H1 (cell line): ENCODE results near the gene LRRC3C. TPM values are rescaled to one million over a fixed set of nuclear protein-coding genes. Genes with fewer than 3 reads are reported as not detected.

Source experiments
- CTCF ChIA-PET: fragments of 300-600 bp; sonication (Branson Sonifier 250); formaldehyde crosslinking; loops from one replicate; lab custom pipeline; 2021; ENCODE audit not compliant: partially characterized antibody; lab: Charles Lee
- POLR2A ChIA-PET: fragments of 300-600 bp; sonication (Branson Sonifier 250); formaldehyde crosslinking; loops from one replicate; lab custom pipeline; 2021; ENCODE audit warnings: inconsistent platforms; ENCODE audit not compliant: partially characterized antibody; lab: Charles Lee
- DNase-seq, 2 experiments: peaks; one replicate each; pipeline versions ENCODE4 v3.0.0 to v3.0.0-alpha.2; 2010 to 2022; ENCODE audit warnings: low spot score in 2 of 2, low read depth in 1 of 2, mixed read lengths in 1 of 2
- FAIRE-seq: peaks from 2 replicates; lab custom pipeline; 2011; peaks lifted over from hg19 to GRCh38; lab: Jason Lieb, UNC
- H2AFZ ChIP-seq: 2 replicates; pipeline ENCODE4 v1.8.1; 2012; ENCODE audit warnings: low read length, inconsistent platforms
- H2AK5ac ChIP-seq: 2 replicates; pipeline ENCODE4 v1.6.1; 2013; ENCODE audit warnings: low read depth, low read length
- H2BK120ac ChIP-seq: replicated peaks from 2 replicates; pipeline ENCODE3; 2013; ENCODE audit warnings: low read depth, low read length, inconsistent platforms
- H2BK12ac ChIP-seq: 2 replicates; pipeline ENCODE4 v1.6.1; 2013; ENCODE audit warnings: low read depth, low read length
- H2BK15ac ChIP-seq: 2 replicates; pipeline ENCODE4 v1.6.1; 2013; ENCODE audit warnings: low read length
- H2BK20ac ChIP-seq: 2 replicates; pipeline ENCODE4 v1.6.1; 2013; ENCODE audit warnings: low read length
- H2BK5ac ChIP-seq: 2 replicates; pipeline ENCODE4 v1.6.1; 2013; ENCODE audit warnings: low read depth, low read length
- H3K14ac ChIP-seq: 2 replicates; pipeline ENCODE4 v1.6.1; 2013; ENCODE audit warnings: inconsistent platforms; ENCODE audit not compliant: insufficient read length
- H3K18ac ChIP-seq: 2 replicates; pipeline ENCODE4 v1.6.1; 2013; ENCODE audit warnings: low read length; ENCODE audit errors: extremely low read depth
- H3K23ac ChIP-seq: 2 replicates; pipeline ENCODE4 v1.6.1; 2013; ENCODE audit warnings: inconsistent platforms; ENCODE audit not compliant: insufficient read length
- H3K23me2 ChIP-seq: 2 replicates; pipeline ENCODE4 v1.6.1; 2013; ENCODE audit warnings: low read depth, low read length
- H3K27ac ChIP-seq: 2 replicates; pipeline ENCODE4 v1.6.1; 2011; ENCODE audit warnings: low read depth, low read length, inconsistent platforms
- H3K27me3 ChIP-seq, 4 experiments: replicated peaks in 1 of 4; 1 replicate in 1 of 4; 2 replicates in 3 of 4; pipeline versions ENCODE4 v1.6.1 to v1.8.1; 2011 to 2013; ENCODE audit warnings: low read length in 3 of 4, mild to moderate bottlenecking in 3 of 4, inconsistent platforms in 2 of 4, mixed read lengths in 2 of 4, moderate library complexity in 1 of 4; ENCODE audit not compliant: control insufficient read depth in 3 of 4, insufficient read depth in 3 of 4; ENCODE audit errors: extremely low read depth in 1 of 4
- H3K36me3 ChIP-seq, 4 experiments: 2 replicates each; pipeline versions ENCODE4 v1.6.1 to v1.8.1; 2011 to 2013; ENCODE audit warnings: mild to moderate bottlenecking in 4 of 4, low read length in 3 of 4, moderate library complexity in 2 of 4, control low read depth in 1 of 4, inconsistent platforms in 1 of 4; ENCODE audit not compliant: insufficient read depth in 4 of 4, control insufficient read depth in 2 of 4
- H3K4ac ChIP-seq: replicated peaks from 2 replicates; pipeline ENCODE3; 2013; ENCODE audit warnings: low read length, low read depth, mixed read lengths, inconsistent platforms; ENCODE audit not compliant: insufficient read length
- H3K4me1 ChIP-seq, 4 experiments: replicated peaks in 1 of 4; 1 replicate in 1 of 4; 2 replicates in 3 of 4; pipeline versions ENCODE4 v1.6.1 to v1.8.1; 2011 to 2013; ENCODE audit warnings: low read length in 3 of 4, inconsistent platforms in 2 of 4, mixed read lengths in 1 of 4; ENCODE audit not compliant: insufficient read depth in 4 of 4, control insufficient read depth in 3 of 4
- H3K4me2 ChIP-seq, 2 experiments: 2 replicates each; pipeline versions ENCODE4 v1.6.1 to v1.8.1; 2011 to 2013; ENCODE audit warnings: low read depth in 2 of 2, low read length in 2 of 2, control low read depth in 1 of 2, inconsistent platforms in 1 of 2, mild to moderate bottlenecking in 1 of 2; ENCODE audit not compliant: insufficient read depth in 1 of 2
- H3K4me3 ChIP-seq, 4 experiments: fragments of 200-600, 300-600 bp in 1 of 4; sonication (generic), shearing (Covaris generic), sonication (Bioruptor Twin) in 1 of 4; 2 replicates each; pipeline versions ENCODE4 v1.5.1 to v1.8.1; 2011 to 2016; ENCODE audit warnings: low read length in 4 of 4, low read depth in 3 of 4, control low read depth in 2 of 4, inconsistent platforms in 2 of 4, mild to moderate bottlenecking in 2 of 4, mixed read lengths in 1 of 4, moderate library complexity in 1 of 4; ENCODE audit not compliant: insufficient read depth in 2 of 4; ENCODE audit errors: extremely low read depth in 1 of 4
- H3K56ac ChIP-seq: replicated peaks from 2 replicates; pipeline ENCODE3; 2013; ENCODE audit warnings: low read depth, mild to moderate bottlenecking, mixed read lengths, low read length, inconsistent platforms; ENCODE audit not compliant: insufficient read length
- H3K79me1 ChIP-seq: 2 replicates; pipeline ENCODE4 v1.6.1; 2013; ENCODE audit warnings: low read depth, low read length, control low read depth
- H3K79me2 ChIP-seq, 2 experiments: 2 replicates each; pipeline versions ENCODE4 v1.6.1 to v1.8.1; 2012 to 2013; ENCODE audit warnings: low read length in 2 of 2, mild to moderate bottlenecking in 2 of 2, inconsistent platforms in 1 of 2; ENCODE audit not compliant: insufficient read depth in 2 of 2, control insufficient read depth in 1 of 2
- H3K9ac ChIP-seq, 4 experiments: replicated peaks in 1 of 4; 1 replicate in 1 of 4; 2 replicates in 3 of 4; pipeline versions ENCODE4 v1.6.1 to v1.8.1; 2011 to 2013; ENCODE audit warnings: low read depth in 3 of 4, low read length in 3 of 4, control low read depth in 2 of 4, mild to moderate bottlenecking in 2 of 4, moderate library complexity in 2 of 4, inconsistent platforms in 1 of 4; ENCODE audit errors: extremely low read depth in 1 of 4
- H3K9me3 ChIP-seq, 2 experiments: 2 replicates each; pipeline versions ENCODE4 v1.6.1 to v1.8.1; 2012 to 2013; ENCODE audit warnings: mild to moderate bottlenecking in 2 of 2, moderate library complexity in 2 of 2, control low read depth in 1 of 2, inconsistent platforms in 1 of 2, low read depth in 1 of 2, low read length in 1 of 2, mixed read lengths in 1 of 2; ENCODE audit not compliant: insufficient read depth in 2 of 2
- H4K20me1 ChIP-seq, 2 experiments: replicated peaks in 1 of 2; 2 replicates each; pipeline versions ENCODE3 to v1.8.1; 2011 to 2013; ENCODE audit warnings: inconsistent platforms in 2 of 2, low read length in 2 of 2, mild to moderate bottlenecking in 1 of 2; ENCODE audit not compliant: insufficient read depth in 2 of 2, control insufficient read depth in 1 of 2
- H4K5ac ChIP-seq: 2 replicates; pipeline ENCODE4 v1.6.1; 2013; ENCODE audit warnings: low read length, low read depth, mixed read lengths, inconsistent platforms; ENCODE audit not compliant: insufficient read length
- H4K8ac ChIP-seq: 2 replicates; pipeline ENCODE4 v1.8.0; 2013; ENCODE audit warnings: mild to moderate bottlenecking, moderate library complexity, low read length, inconsistent platforms; ENCODE audit not compliant: insufficient read depth; ENCODE audit errors: extremely low read depth
- H4K91ac ChIP-seq: replicated peaks from 2 replicates; pipeline ENCODE3; 2013; ENCODE audit warnings: low read length, mixed read lengths, inconsistent platforms; ENCODE audit not compliant: insufficient read length
- BACH1 ChIP-seq: IDR thresholded peaks from 2 replicates; pipeline ENCODE4 v1.6.1; 2012; ENCODE audit warnings: low read length, improper control_type of control experiment
- CHD2 ChIP-seq: IDR thresholded peaks from 2 replicates; pipeline ENCODE4 v1.6.1; 2012; ENCODE audit warnings: low read length, improper control_type of control experiment
- JUND ChIP-seq: IDR thresholded peaks from 2 replicates; pipeline ENCODE4 v1.6.1; 2011; ENCODE audit warnings: mild to moderate bottlenecking, improper control_type of control experiment, low read length
- MAFK ChIP-seq: IDR thresholded peaks from 2 replicates; pipeline ENCODE4 v1.6.1; 2012; ENCODE audit warnings: low read depth, mild to moderate bottlenecking, improper control_type of control experiment, low read length
- RNF2 ChIP-seq: fragments of 200-900, 300-1000 bp; sonication (generic); IDR thresholded peaks from 2 replicates; pipeline ENCODE4 v1.7.1; 2016; ENCODE audit warnings: borderline replicate concordance, low read depth, mild to moderate bottlenecking, antibody characterized with exemption, low read length; ENCODE audit not compliant: poor library complexity, severe bottlenecking; ENCODE audit errors: missing control alignments
- SP1 ChIP-seq: IDR thresholded peaks from 2 replicates; pipeline ENCODE4 v1.6.1; 2011; ENCODE audit warnings: low read depth, low read length
- SP4 ChIP-seq: IDR thresholded peaks from 2 replicates; pipeline ENCODE4 v1.6.1; 2012; ENCODE audit warnings: low read length, inconsistent platforms
- SRF ChIP-seq: IDR thresholded peaks from 2 replicates; pipeline ENCODE4 v1.6.1; 2011; ENCODE audit warnings: mild to moderate bottlenecking, low read depth, low read length, moderate library complexity
- WGBS, 2 experiments: shearing (Covaris generic) in 1 of 2; methylation state at CpG; one replicate each; pipeline versions ENCODE4 v1.1.6 to v1.1.7; 2013 to 2015; ENCODE audit warnings: low lambda C conversion rate in 2 of 2, mixed read lengths in 2 of 2, inconsistent platforms in 1 of 2, low coverage in 1 of 2, missing lambda C conversion rate in 1 of 2; ENCODE audit not compliant: insufficient replicate concordance in 2 of 2, insufficient coverage in 1 of 2, insufficient read length in 1 of 2; ENCODE audit errors: extremely low coverage in 1 of 2, missing lambda C conversion rate in 1 of 2; 5-methylcytosine and 5-hydroxymethylcytosine counted together
- polyA plus RNA-seq, 7 experiments: library from polyadenylated mRNA; depleted of rRNA in 3 of 7; stranded (reverse) in 5 of 7; unstranded in 2 of 7; fragments of >200 nt in 5 of 7; fragments of 200-250 nt in 2 of 7; gene quantifications; 1 replicate in 5 of 7; 2 replicates in 1 of 7; 4 replicates in 1 of 7; pipeline versions ENCODE4 v1.2.1 to v1.2.3, GENCODE V29; 2011 to 2013; ENCODE audit warnings: missing spikeins in 2 of 7, mixed read lengths in 2 of 7
- total RNA-seq: library from RNA; stranded (reverse); fragmentation: NEBNext Ultra II Directional; extraction: Animal tissue kit (Norgen Biotek cat#: 25700); gene quantifications from 2 replicates; pipeline ENCODE4 v1.2.1, GENCODE V29; 2021
- TF ChIP-seq, protein P1 (sequence below): IDR thresholded peaks from 2 replicates; pipeline ENCODE4 v1.6.1; 2012; ENCODE audit warnings: inconsistent platforms

Gene LRRC3C
- total and polyA plus RNA-seq, 2 of the 8 experiments (the other 6 are each of a cell fraction or from before 2014, with no cell fraction given), result not detected

DNA sequence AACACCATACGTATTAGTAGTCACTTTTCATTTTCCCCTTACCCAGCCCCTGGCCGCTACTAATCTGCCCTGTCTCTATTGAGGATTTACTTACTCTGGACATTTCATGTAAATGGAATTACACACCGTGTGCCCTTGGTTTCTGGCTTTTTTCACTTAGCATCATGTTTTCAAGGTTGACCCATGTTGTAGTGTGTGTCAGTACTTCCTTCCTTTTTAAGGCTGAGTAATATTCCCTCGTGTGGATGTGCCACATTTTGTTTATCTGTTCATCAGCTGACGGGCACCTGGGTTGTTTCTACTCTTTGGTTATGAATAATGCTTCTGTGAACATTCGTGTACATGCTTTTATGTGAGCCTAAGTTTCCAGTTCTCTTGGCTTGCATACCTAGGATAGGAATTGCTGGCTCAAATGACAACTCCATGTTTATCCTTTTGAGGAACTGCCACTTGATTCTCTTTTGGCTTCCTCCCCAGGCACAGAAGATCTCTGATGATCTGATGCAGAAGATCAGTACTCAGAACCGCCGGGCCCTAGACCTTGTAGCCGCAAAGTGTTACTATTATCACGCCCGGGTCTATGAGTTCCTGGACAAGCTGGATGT is 60.8 kb downstream of the LRRC3C start:
- Histone ChIP-seq H2BK120ac (no peak overlapping the region), H4K8ac (no peak overlapping the region), H3K4me1 (no peaks in the 10 kb centered on the region), H4K91ac (no peak overlapping the region), H3K27me3 (no peaks in the 10 kb centered on the region), H2BK20ac (no peak overlapping the region), H3K14ac (no peak overlapping the region), H3K27ac (no peak overlapping the region), H3K23me2 (no peaks in the 10 kb centered on the region), H3K9ac (no peak overlapping the region), H3K23ac (no peak overlapping the region), H3K79me2 (peaks cover 0 to 4% of the 10 kb centered on the region in 2 experiments; a peak in 1 of 4 replicates), H3K4ac (no peak overlapping the region), H3K4me2 (no peak overlapping the region), H3K4me3 (no peak overlapping the region), H3K56ac (no peak overlapping the region), H2AK5ac (no peak overlapping the region), H2AFZ (no peak overlapping the region), H2BK5ac (no peak overlapping the region), H3K36me3 (peaks cover 63 to 91% (median 86%) of the 10 kb centered on the region in 4 experiments), H4K5ac (no peak overlapping the region), H3K18ac (no peak overlapping the region), H2BK12ac (no peak overlapping the region), H3K9me3 (no peaks in the 10 kb centered on the region), H3K79me1 (0 out of 2 replicates have a peak, but pooled peaks cover 2% of the 10 kb centered on the region), H2BK15ac (no peak overlapping the region), H4K20me1 (peaks cover 0 to 9% of the 10 kb centered on the region in 2 experiments)
- no peak for FAIRE-seq
- WGBS, 2 experiments, result 94% methylated on average over 11 of the region's 11 CpGs; no CpG with 5 or more reads in 1 of the 2 experiments
- CTCF ChIA-PET, result interaction anchor here (1.4 to 2.0 kb wide), 3 partner anchors 9 to 51 kb away, joined by 3 to 5 read pairs (median 3); no protein-coding TSS in a partner anchor
- POLR2A ChIA-PET, result interaction anchor here (1.6 kb wide), 2 partner anchors 9 to 35 kb away, joined by 4 to 6 read pairs; no protein-coding TSS in a partner anchor
- no peak for DNase-seq
- no peak for TF ChIP-seq SP4
- TF ChIP-seq SP1, result no peak
- TF ChIP-seq CHD2, result no peak
- TF ChIP-seq BACH1, result no peak
- TF ChIP-seq, protein P1, sequence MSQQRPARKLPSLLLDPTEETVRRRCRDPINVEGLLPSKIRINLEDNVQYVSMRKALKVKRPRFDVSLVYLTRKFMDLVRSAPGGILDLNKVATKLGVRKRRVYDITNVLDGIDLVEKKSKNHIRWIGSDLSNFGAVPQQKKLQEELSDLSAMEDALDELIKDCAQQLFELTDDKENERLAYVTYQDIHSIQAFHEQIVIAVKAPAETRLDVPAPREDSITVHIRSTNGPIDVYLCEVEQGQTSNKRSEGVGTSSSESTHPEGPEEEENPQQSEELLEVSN, result no peak
- TF ChIP-seq SRF, result no peak
- TF ChIP-seq RNF2, result no peak
- TF ChIP-seq MAFK, result no peak
- no peak for TF ChIP-seq JUND
